ENCODE results near the gene ZNF236.

The ZNF236 gene

DNA sequence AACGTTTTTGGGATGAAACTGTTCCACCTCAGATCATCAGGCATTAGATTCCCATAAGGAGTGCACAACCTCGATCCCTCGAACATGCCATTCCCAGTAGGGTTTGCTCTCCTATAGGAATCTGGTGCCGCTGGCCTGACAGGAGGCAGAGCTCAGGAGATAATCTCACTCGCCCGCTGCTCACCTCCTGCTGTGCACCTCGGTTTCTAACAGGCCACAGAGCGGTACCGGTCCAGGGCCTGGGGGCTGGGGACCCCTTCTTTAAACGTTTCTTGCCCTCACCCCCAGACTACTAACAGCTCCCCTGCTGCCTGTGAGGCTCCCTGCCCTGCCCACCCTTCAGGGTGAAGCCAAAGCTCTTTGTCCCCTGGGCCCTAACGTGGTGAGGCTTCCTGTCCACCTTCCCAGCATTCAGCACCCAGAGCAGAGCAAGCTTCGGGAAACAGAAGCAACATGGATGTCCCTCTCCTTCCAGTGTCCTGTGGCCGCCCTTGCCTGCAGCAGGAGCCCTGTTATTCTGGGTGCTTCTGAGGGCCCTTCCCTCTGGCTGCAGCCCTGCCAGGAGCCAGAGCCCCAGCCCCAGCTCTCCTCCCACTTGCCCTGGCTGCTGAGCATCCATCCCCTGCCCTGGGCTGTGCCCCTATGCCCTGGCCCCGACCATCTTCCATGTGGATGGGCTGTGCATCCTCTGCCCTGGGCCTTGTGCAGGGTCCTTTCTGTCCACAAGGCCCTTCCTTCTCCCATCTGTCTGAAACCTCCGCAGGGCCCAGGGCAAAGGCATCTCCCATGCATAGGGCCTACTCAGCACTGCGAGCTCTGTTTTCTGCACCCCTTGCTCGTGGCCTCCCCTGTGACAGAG is 170.1 kb downstream of the ZNF236 start:
- H3K4me1 Mint-ChIP-seq, result no peaks in the 10 kb centered on the region
- ATAC-seq, result no peak

DNA sequence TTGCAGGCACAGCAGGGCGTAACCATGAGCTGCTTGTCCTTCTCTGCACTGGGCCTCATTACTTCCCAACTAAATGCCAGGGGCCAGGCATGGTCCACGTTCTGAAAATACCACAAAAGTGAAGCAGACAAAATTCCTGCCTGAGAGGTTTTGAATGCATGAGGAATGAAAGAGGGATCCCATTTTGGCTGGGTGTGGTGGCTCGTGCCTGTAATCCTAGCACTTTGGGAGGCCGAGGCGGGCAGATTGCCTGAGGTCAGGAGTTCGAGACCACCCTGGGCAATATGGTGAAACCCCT is 170.7 kb downstream of the ZNF236 start:
- Mint-ChIP-seq H3K27me3 (no peaks in the 10 kb centered on the region), H3K4me3 (no peak overlapping the region), H3K9me3 (no peaks in the 10 kb centered on the region), H3K36me3 (ENCODE audit: low read depth) (no peaks in the 10 kb centered on the region), H3K27ac (no peak overlapping the region), H3K4me1 (no peaks in the 10 kb centered on the region)
- ATAC-seq, result no peak
- DNase-seq, result no peak

More for the DNA sequence above, 170.1 kb downstream of the ZNF236 start:
- no peaks in the 10 kb centered on the region for H3K9me3 Mint-ChIP-seq
- H3K4me3 Mint-ChIP-seq, result no peak overlapping the region
- H3K27me3 Mint-ChIP-seq, result no peaks in the 10 kb centered on the region
- no peak overlapping the region for H3K27ac Mint-ChIP-seq
- DNase-seq, result no peak
- H3K36me3 Mint-ChIP-seq (ENCODE audit: low read depth), result no peaks in the 10 kb centered on the region

DNA sequence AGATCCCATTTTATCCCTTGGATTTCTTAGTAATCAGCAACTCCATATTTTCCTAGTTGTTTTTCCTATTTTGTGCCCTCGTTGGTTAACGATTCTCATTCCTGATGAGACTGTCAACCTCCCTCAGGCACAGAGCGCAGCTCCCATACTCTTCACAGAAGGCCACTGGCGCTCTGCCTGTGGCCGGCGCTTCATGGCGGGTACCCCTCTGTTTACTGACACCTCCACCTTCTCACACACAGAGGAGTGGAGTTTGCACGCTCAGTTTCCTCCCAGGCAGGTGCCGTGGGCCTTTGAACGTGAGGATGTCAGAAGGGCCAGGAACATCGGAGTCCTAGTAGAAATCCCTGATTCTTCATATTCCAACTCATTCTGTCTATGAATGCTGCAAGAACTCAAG is 171.2 kb downstream of the ZNF236 start:
- Mint-ChIP-seq H3K27ac (no peak overlapping the region), H3K4me1 (no peaks in the 10 kb centered on the region), H3K9me3 (no peaks in the 10 kb centered on the region), H3K27me3 (no peaks in the 10 kb centered on the region), H3K4me3 (no peak overlapping the region), H3K36me3 (ENCODE audit: low read depth) (no peaks in the 10 kb centered on the region)
- ATAC-seq, result no peak
- DNase-seq, result no peak

DNA sequence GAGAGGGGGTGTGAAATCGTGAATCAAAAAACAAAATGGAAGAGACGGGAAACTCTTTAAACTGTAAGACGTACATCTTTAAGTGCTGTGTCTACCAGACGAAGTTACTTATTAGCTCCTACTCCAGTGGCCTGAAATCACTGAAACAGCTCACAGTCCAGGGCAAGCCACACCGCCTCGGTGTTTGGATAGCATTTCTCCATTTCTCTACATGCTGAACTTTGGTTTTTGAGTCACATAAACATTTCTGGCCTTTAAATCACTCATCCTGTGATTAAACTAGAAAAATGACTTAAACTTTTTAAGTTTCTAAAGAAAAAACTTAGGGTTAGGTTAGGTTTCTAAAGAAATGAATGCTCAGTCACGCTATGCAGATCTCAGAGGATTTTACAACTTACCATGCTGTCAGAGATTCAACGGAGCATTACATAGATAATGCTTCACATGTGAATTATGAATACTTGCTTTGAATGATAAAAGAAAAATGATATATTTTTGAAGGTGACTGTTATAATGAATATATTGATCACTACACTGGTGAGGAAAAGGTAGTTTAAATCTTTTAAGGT is 171.8 kb downstream of the ZNF236 start:
- ATAC-seq (no peak), DNase-seq (no peak)
- no peaks in the 10 kb centered on the region for H3K9me3 Mint-ChIP-seq
- H3K36me3 Mint-ChIP-seq (ENCODE audit: low read depth), result no peaks in the 10 kb centered on the region
- H3K27me3 Mint-ChIP-seq, result no peaks in the 10 kb centered on the region
- no peaks in the 10 kb centered on the region for H3K4me1 Mint-ChIP-seq
- no peak overlapping the region for H3K4me3 Mint-ChIP-seq
- H3K27ac Mint-ChIP-seq, result no peak overlapping the region

DNA sequence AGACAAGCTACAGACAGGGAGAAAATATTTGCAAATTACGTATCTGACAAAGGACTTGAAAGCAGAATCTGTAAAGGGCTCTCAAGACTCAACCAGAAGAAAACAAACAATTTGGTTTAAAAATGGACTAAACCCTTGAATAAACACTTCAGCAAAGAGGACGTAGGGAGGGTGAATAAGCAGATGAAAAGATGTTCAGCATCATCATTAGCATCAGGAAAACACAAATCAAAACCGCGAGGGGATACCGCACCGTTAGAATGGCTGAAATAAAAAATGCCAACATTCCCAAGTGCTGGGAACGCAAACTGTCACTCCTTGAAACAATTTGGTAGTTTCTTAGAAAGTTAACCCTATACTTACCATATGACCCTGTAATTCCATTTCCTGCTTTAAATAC is 173.5 kb downstream of the ZNF236 start:
- H3K9me3 Mint-ChIP-seq, result no peaks in the 10 kb centered on the region
- no peak overlapping the region for H3K4me3 Mint-ChIP-seq
- peaks cover 4% of the 10 kb centered on the region for H3K4me1 Mint-ChIP-seq
- DNase-seq (no peak), ATAC-seq (no peak)
- no peak overlapping the region for H3K27ac Mint-ChIP-seq
- no peaks in the 10 kb centered on the region for H3K27me3 Mint-ChIP-seq
- H3K36me3 Mint-ChIP-seq (ENCODE audit: low read depth), result no peaks in the 10 kb centered on the region

DNA sequence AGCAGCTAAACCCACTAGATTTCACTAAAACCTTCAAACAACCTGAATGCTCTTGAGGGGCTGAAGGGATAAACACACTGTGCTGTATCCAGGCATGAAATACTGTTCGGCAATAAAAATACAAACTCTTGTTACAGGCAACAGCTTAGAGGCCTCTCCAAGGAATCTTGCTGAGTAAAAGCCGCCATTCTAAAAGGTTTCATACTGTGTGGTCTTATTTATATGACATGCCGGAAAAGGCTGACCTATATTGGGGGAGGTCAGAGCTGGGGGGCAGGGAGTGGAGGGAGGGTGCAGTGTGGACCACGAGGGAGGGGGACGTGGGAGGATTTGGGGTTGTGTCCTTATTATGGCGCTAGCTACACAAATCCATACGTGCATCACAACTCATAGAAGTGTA is 174.1 kb downstream of the ZNF236 start:
- Mint-ChIP-seq H3K9me3 (no peaks in the 10 kb centered on the region), H3K4me3 (no peak overlapping the region), H3K4me1 (peaks cover 4% of the 10 kb centered on the region), H3K36me3 (ENCODE audit: low read depth) (no peaks in the 10 kb centered on the region), H3K27ac (no peak overlapping the region), H3K27me3 (no peaks in the 10 kb centered on the region)
- ATAC-seq (no peak), DNase-seq (no peak)

DNA sequence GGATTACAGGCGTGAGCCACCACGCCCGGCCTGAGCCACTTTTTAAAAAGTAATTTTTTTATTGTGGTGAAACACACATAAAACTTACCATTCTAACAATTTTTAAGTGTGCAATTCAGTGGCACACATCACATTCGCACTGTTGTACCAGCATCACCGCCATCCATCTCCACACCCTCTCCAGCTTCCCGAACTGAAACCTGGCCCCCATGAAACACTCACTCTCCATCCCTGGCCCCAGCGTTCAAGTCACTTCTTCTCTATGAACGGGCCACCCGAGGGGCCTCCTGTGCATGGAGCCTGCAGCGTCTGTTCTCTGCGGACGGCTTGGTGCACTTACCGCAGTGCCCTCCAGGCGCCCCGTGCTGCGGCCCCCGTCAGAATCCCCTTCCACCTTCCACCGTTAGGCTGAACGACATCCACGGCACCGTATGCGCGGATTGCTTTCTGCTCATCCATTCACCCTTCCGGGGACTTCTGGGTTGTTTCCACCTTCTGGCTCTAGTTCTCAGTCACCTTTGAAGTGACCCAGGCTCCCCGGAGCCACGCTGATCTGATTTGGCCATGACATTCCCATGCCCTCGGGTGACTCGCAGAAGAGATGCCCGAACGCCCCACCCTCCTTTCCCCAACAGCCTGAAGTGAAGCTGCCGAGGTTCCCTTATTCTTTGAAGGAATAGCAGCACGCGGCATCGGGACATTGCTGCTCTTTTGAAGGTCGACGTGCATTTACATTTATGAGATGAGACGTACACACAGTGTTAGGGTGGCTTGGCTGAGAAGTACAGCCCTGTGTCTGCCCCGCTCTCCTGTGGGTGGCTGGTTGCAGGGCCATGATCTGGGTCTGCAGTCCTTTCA is 175.8 kb downstream of the ZNF236 start:
- Mint-ChIP-seq H3K36me3 (ENCODE audit: low read depth) (no peaks in the 10 kb centered on the region), H3K27ac (no peak overlapping the region), H3K27me3 (no peaks in the 10 kb centered on the region), H3K4me3 (no peak overlapping the region), H3K4me1 (peaks cover 4% of the 10 kb centered on the region), H3K9me3 (no peaks in the 10 kb centered on the region)
- ATAC-seq, result no peak
- no peak for DNase-seq

DNA sequence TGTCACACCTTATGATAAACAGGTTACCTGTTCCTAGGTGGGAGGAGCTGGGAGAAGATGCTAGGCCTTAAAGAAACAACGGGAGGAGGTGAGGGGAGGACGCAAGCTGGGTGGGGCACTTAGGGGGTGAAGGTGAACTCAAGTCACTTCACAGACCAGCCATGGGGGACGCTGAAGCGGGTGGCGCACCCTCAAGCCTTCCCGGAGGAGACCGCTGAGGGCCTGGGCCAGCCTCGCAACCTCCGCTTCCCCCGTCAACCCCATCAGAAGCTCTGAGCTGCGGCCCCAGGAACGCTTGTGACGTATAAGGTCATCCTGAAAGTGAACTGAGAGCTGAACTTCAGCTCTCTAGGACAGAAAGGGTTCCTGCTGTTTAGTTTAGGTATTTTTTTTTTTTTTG is 176.7 kb downstream of the ZNF236 start:
- Mint-ChIP-seq H3K36me3 (ENCODE audit: low read depth) (no peaks in the 10 kb centered on the region), H3K4me3 (no peak overlapping the region), H3K27ac (no peak overlapping the region), H3K4me1 (peaks cover 4% of the 10 kb centered on the region), H3K9me3 (no peaks in the 10 kb centered on the region), H3K27me3 (no peaks in the 10 kb centered on the region)
- DNase-seq (no peak), ATAC-seq (no peak)

DNA sequence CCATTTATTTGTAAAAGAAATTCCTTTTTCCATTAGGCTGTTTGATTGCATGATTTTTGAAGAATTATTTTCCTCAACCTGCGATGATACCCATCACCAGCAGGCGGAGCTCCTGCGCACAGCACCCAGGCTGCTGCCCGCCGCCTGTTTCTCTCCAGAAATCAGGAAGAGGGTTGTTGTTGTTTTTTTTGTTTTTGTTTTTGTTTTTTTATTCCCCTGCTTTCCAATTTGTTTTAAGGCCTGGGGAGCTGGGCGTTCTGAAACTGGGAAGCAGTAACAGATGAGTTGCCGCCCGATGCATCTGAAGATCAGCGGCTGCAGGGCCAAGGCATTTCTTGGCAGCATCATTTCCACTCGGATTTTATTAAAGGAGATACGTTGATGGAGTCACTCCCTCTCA is 178.2 kb downstream of the ZNF236 start:
- DNase-seq, result peak; percentile 64
- Mint-ChIP-seq H3K4me3 (no peak overlapping the region), H3K36me3 (ENCODE audit: low read depth) (no peaks in the 10 kb centered on the region), H3K9me3 (no peaks in the 10 kb centered on the region), H3K27ac (no peak overlapping the region), H3K4me1 (peaks cover 17% of the 10 kb centered on the region), H3K27me3 (no peaks in the 10 kb centered on the region)
- ATAC-seq, result no peak

DNA sequence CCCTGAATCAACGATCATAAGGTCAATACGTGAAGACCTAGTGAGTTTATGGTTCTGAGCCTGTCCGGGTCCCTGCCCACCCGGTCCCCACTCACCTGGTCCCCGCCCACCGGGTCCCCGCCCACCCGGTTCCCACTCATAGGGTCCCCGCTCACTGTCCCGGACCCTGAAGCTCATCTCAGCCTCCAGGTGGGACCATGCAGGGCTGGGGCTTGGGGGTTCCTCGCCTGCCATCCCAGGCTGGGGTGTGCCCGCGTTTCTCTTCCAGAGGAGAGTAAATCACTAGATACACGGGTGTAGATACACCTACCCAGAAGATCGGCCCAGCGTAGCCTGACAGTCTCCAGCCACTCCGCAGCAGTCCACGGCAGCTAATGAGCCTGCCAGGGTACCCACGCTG is 178.7 kb downstream of the ZNF236 start:
- Mint-ChIP-seq H3K4me3 (no peak overlapping the region), H3K4me1 (peaks cover 22% of the 10 kb centered on the region), H3K27me3 (no peaks in the 10 kb centered on the region), H3K9me3 (no peaks in the 10 kb centered on the region), H3K36me3 (ENCODE audit: low read depth) (no peaks in the 10 kb centered on the region), H3K27ac (no peak overlapping the region)
- DNase-seq (no peak), ATAC-seq (no peak)

DNA sequence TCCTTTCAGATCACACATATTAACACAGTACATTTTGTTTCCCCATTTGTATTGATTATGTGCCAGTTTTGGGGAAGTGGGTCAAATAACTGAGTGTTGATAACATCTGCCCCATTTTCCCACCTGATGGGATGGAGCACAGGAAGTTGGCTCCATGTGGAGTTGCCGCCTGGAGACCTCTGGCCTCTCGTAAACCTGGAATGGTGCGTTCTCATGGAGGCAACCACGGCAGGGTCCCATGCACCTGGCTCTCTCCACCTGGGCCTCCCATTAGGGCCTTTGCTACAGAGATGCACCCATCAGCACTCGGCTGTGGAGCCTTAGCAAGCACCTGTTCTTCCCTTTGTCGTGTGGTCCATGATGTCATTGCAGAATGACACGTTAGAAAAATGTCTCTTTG is 179.6 kb downstream of the ZNF236 start:
- H3K4me1 Mint-ChIP-seq, result peaks cover 22% of the 10 kb centered on the region
- H3K36me3 Mint-ChIP-seq (ENCODE audit: low read depth), result no peaks in the 10 kb centered on the region
- no peak overlapping the region for H3K4me3 Mint-ChIP-seq
- H3K9me3 Mint-ChIP-seq, result no peaks in the 10 kb centered on the region
- no peaks in the 10 kb centered on the region for H3K27me3 Mint-ChIP-seq
- DNase-seq (no peak), ATAC-seq (no peak)
- H3K27ac Mint-ChIP-seq, result no peak overlapping the region

DNA sequence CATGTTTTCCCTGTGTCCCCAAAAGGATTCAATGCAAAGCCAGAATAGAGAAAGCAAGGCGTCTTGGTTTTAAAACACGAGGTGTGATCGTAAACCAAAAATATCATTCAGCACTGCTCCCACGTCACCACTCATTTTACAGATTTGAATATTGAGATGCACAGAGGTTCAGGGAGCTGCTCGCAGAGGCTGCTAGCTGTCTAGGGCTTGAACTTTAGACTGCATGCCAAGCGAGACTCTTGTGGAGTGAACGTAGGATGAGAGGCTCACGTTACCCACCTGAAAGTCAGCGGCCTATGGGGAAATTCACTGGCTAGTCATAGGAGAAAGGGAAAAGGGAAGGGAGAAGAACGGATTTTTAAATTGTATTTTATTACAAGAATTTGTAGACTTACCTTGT is 180.1 kb downstream of the ZNF236 start:
- Mint-ChIP-seq H3K4me3 (no peak overlapping the region), H3K9me3 (no peaks in the 10 kb centered on the region), H3K36me3 (ENCODE audit: low read depth) (no peaks in the 10 kb centered on the region), H3K27ac (no peak overlapping the region), H3K4me1 (peaks cover 24% of the 10 kb centered on the region), H3K27me3 (no peaks in the 10 kb centered on the region)
- DNase-seq (no peak), ATAC-seq (no peak)

DNA sequence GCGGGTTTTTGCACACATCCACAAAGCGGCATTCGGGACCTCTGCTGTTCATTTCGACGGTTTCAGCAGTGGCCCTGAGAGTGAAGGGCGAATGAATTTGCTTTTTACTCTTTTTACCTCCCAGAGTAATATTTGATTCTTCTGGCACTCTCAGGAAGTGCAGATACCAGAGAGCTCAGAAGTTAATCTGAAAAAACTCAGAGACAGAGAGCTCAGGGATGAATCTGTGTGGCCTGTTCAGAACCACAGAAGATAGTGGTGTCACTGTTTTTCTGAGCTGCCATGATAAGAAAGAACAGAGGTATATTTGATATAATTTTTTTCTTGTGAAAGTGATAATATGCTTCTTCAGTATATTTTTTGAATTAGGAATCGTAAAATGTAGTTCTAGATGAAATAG is 181.0 kb downstream of the ZNF236 start:
- no peaks in the 10 kb centered on the region for H3K9me3 Mint-ChIP-seq
- H3K4me3 Mint-ChIP-seq, result no peak overlapping the region
- peaks cover 24% of the 10 kb centered on the region for H3K4me1 Mint-ChIP-seq
- no peaks in the 10 kb centered on the region for H3K27me3 Mint-ChIP-seq
- no peak overlapping the region for H3K27ac Mint-ChIP-seq
- ATAC-seq (no peak), DNase-seq (no peak)
- no peaks in the 10 kb centered on the region for H3K36me3 Mint-ChIP-seq (ENCODE audit: low read depth)

DNA sequence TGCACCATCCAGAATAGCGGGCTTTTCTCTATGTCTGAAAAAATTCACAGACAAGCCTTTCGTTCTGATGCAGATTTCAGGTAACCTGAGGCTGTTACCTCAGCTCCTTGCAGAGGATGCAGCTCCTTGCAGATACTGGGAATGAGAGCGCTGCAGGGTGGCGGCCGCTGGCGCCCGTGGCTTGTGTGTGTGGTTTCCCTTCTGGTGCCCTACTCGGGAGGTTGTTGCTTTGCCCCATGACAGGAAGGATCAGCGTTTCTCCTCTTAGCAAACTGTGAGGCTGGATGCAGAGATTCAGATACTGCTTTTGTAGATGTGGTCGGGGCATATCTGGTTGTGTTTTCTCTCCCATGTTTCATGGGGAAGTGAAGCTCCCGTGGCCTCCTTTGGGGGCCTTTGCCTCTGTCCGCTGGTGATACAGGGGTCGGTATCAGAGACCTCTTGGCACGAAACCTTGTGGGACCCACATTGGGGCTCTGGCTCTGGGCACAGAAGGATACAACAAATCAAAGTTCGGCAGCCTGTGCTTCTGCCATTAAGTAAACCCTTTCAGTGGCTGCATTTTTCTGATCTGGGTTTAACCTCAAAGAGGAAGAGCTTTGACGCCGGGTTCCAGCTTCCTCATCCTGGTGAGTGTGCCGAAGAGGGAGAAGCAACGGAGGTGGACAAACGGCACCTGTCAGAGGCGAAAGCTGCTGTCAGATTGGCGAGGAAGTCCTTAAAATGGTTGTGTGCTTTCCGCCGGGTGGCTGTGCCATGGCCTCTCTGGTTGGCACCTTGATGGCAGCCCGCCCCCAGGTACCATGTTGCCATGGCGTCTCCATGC is 182.4 kb downstream of the ZNF236 start:
- Mint-ChIP-seq H3K27ac (no peak overlapping the region), H3K4me3 (peak overlapping the region; percentile 36), H3K36me3 (ENCODE audit: low read depth) (no peaks in the 10 kb centered on the region), H3K27me3 (no peaks in the 10 kb centered on the region), H3K4me1 (peaks cover 24% of the 10 kb centered on the region), H3K9me3 (no peaks in the 10 kb centered on the region)
- DNase-seq (no peak), ATAC-seq (peak; percentile 30)

Data from activated naive CD8-positive, alpha-beta T cell treated with anti-CD3 and anti-CD28 coated beads, Interleukin-2, amount 50 U/mL, for 24 hours (primary cell).